Kidney epithelial cell (primary cell): ENCODE results near the gene PPP2R5C. TPM values are rescaled to one million over a fixed set of nuclear protein-coding genes. Genes with fewer than 3 reads are reported as not detected.

Source experiments
- DNase-seq: peaks from one replicate; pipeline ENCODE4 v3.0.0-alpha.2; 2010; ENCODE audit warnings: low read depth
- H3K27me3 ChIP-seq: 2 replicates; pipeline ENCODE4 v1.6.0; 2011; ENCODE audit warnings: low read length; ENCODE audit not compliant: control insufficient read depth, insufficient read depth
- H3K36me3 ChIP-seq: 2 replicates; pipeline ENCODE4 v1.5.1; 2011; ENCODE audit warnings: low read length; ENCODE audit not compliant: control insufficient read depth, insufficient read depth
- H3K4me3 ChIP-seq: 2 replicates; pipeline ENCODE4 v1.5.1; 2011; ENCODE audit warnings: low read depth, mild to moderate bottlenecking, control low read depth, low read length
- CTCF ChIP-seq: IDR thresholded peaks from 2 replicates; pipeline ENCODE4 v1.5.1; 2011; ENCODE audit warnings: mild to moderate bottlenecking, moderate library complexity, low read length, control low read depth, inconsistent platforms; ENCODE audit not compliant: insufficient read depth, poor library complexity, severe bottlenecking
- total RNA-seq: library from RNA; depleted of rRNA; stranded (reverse); fragments of >200 nt; gene quantifications from 2 replicates; pipeline ENCODE4 v1.2.3, GENCODE V29; 2015

Gene PPP2R5C
- total RNA-seq, 1 donor from 2014 or later, result 79.6 TPM

GRCh38 chr14:101907619-101908018 lies 146.1 kb downstream of the PPP2R5C start:
- TF ChIP-seq CTCF, result no peak
- H3K36me3 ChIP-seq, result peaks cover 2% of the 10 kb centered on the region

GRCh38 chr14:101908795-101909194 lies 147.3 kb downstream of the PPP2R5C start:
- no peak for TF ChIP-seq CTCF
- DNase-seq, result no peak
- no peak overlapping the region for H3K4me3 ChIP-seq
- H3K27me3 ChIP-seq, result no peaks in the 10 kb centered on the region
- peaks cover 2% of the 10 kb centered on the region for H3K36me3 ChIP-seq

More at GRCh38 chr14:101907619-101908018, 146.1 kb downstream of the PPP2R5C start:
- no peak overlapping the region for H3K4me3 ChIP-seq
- DNase-seq, result no peak
- H3K27me3 ChIP-seq, result no peaks in the 10 kb centered on the region

- peaks cover 2% of the 10 kb centered on the region for H3K36me3 ChIP-seq
- H3K27me3 ChIP-seq, result no peaks in the 10 kb centered on the region
- no peak overlapping the region for H3K4me3 ChIP-seq
- no peak for TF ChIP-seq CTCF
- DNase-seq, result no peak
Observed at GRCh38 chr14:101909371-101910096, 148.0 kb downstream of the PPP2R5C start.

GRCh38 chr14:101912841-101913240 lies 151.3 kb downstream of the PPP2R5C start:
- no peak for TF ChIP-seq CTCF
- Histone ChIP-seq H3K4me3 (no peak overlapping the region), H3K36me3 (no peaks in the 10 kb centered on the region), H3K27me3 (no peaks in the 10 kb centered on the region)
- DNase-seq, result no peak

GRCh38 chr14:101914083-101914482 lies 152.6 kb downstream of the PPP2R5C start:
- TF ChIP-seq CTCF, result no peak
- H3K36me3 ChIP-seq, result no peaks in the 10 kb centered on the region
- no peak overlapping the region for H3K4me3 ChIP-seq
- H3K27me3 ChIP-seq, result no peaks in the 10 kb centered on the region
- DNase-seq, result no peak
